Measurements from ENCODE around the gene ZNF777.

The ZNF777 gene

DNA sequence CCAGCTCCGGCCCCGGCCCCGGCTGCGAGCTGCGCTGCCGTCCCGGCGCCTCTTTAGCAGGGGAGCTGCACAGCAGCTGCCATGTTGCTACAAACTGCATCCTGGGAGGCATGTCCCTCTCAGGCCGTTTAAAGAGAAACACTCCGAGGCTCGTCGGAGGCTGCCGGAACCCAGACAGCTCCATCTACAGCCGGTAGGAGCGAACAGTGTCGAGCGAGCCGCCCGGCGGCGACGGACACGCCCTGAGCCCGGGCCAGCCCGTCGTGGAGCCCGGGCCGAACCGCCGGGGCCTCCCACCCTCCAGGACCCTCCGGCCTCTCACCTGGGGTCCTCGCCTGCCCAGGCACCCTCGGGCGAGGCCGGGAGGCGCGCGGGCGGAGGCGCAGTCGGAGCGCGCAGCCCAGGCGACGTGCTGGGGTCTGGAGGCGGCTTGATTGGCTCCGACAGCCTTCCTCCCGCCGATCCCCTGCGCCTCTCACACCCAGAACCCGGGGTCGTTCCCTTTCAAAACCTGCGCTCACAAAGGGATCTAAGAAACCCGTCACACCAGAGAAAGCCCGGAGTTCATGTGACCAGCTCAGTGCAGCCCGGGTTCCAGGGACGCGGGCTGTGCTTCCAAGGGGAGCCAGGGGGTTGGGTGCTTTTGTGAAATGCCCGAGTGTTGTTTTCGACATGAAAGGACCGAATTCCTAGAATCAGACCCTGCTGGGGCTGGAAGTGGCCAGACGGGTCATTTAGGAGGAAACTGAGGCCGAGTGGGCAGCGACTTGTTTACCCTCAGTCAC is at the start of gene ZNF777:
Gene ZNF777 (minus strand): TSS at position 570 of the 785 bp plus-strand sequence. CDS start 5,040 bp downstream, outside the sequence.
- Histone ChIP-seq H3K9me3 (ENCODE audit: insufficient read depth, low read length) (no peaks in the 10 kb centered on the region), H3K4me1 (ENCODE audit: low read length) (peaks cover 18% of the 10 kb centered on the region), H3K9ac (ENCODE audit: low read length) (peak within 1 kb of the TSS; percentile 68), H3K27ac (ENCODE audit: low read length) (peak within 1 kb of the TSS; percentile 14), H2AFZ (ENCODE audit: low read depth, low read length) (peak within 1 kb of the TSS; percentile 93), H3K27me3 (ENCODE audit: low read depth, low read length) (no peaks in the 10 kb centered on the region), H3K36me3 (replicated peaks; ENCODE audit: low read depth, low read length) (peaks cover 4% of the 10 kb centered on the region), H3K79me2 (ENCODE audit: low read length) (peaks cover 38% of the 10 kb centered on the region), H4K20me1 (ENCODE audit: insufficient read depth, low read length) (no peaks in the 10 kb centered on the region; the same call in 1 of the 2 replicates), H3K4me2 (ENCODE audit: low read length) (peak within 1 kb of the TSS; percentile 78), H3K4me3 (ENCODE audit: low read length) (peak within 1 kb of the TSS; percentile 90)
- peak; percentile 48 for TF ChIP-seq CTCF (IDR thresholded peaks at IDR 0.05; ENCODE audit: low read depth, low read length)
- TF ChIP-seq EZH2phosphoT487 (IDR thresholded peaks at IDR 0.05; ENCODE audit: low read depth): no peak

DNA sequence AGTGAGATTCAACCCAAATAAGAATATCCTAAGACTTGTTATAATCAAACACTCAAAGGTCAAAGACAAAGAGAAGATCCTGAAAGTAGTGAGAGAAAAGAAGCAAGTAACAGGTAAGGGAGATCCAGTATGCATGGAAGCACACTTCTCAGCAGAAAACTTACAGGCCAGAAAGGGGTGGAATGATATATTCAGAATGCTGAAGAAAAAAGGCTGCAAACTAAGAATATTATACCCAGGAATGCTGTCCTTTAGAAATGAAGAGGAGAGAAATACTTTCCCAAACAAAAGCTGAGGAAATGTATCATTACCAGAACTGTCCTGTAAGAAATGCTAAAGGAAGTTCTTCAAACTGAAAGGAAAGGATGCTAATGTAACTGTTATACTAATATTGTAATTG is 49.4 kb upstream of the ZNF777 start:
- Histone ChIP-seq H3K9me3 (ENCODE audit: insufficient read depth, low read length) (peaks cover 14% of the 10 kb centered on the region), H3K27me3 (ENCODE audit: low read depth, low read length) (no peaks in the 10 kb centered on the region), H4K20me1 (ENCODE audit: insufficient read depth, low read length) (no peaks in the 10 kb centered on the region), H3K9ac (ENCODE audit: low read length) (no peak overlapping the region), H3K79me2 (ENCODE audit: low read length) (no peaks in the 10 kb centered on the region), H3K4me1 (ENCODE audit: low read length) (no peaks in the 10 kb centered on the region), H3K27ac (ENCODE audit: low read length) (no peak overlapping the region), H2AFZ (ENCODE audit: low read depth, low read length) (no peak overlapping the region), H3K4me2 (ENCODE audit: low read length) (no peak overlapping the region), H3K4me3 (ENCODE audit: low read length) (no peak overlapping the region), H3K36me3 (replicated peaks; ENCODE audit: low read depth, low read length) (no peaks in the 10 kb centered on the region)
- TF ChIP-seq CTCF (IDR thresholded peaks at IDR 0.05; ENCODE audit: low read depth, low read length) (no peak), EZH2phosphoT487 (IDR thresholded peaks at IDR 0.05; ENCODE audit: low read depth) (no peak)

GRCh38 chr7:149509774-149510173 is 48.9 kb upstream of the ZNF777 start:
- Histone ChIP-seq H3K4me1 (ENCODE audit: low read length) (no peaks in the 10 kb centered on the region), H3K27ac (ENCODE audit: low read length) (no peak overlapping the region), H2AFZ (ENCODE audit: low read depth, low read length) (no peak overlapping the region), H3K4me3 (ENCODE audit: low read length) (no peak overlapping the region), H3K4me2 (ENCODE audit: low read length) (no peak overlapping the region), H3K9me3 (ENCODE audit: insufficient read depth, low read length) (peaks cover 15% of the 10 kb centered on the region), H4K20me1 (ENCODE audit: insufficient read depth, low read length) (no peaks in the 10 kb centered on the region), H3K27me3 (ENCODE audit: low read depth, low read length) (no peaks in the 10 kb centered on the region), H3K36me3 (replicated peaks; ENCODE audit: low read depth, low read length) (no peaks in the 10 kb centered on the region), H3K9ac (ENCODE audit: low read length) (no peak overlapping the region), H3K79me2 (ENCODE audit: low read length) (no peaks in the 10 kb centered on the region)
- no peak for TF ChIP-seq EZH2phosphoT487 (IDR thresholded peaks at IDR 0.05; ENCODE audit: low read depth)
- TF ChIP-seq CTCF (IDR thresholded peaks at IDR 0.05; ENCODE audit: low read depth, low read length): no peak

- H3K9me3 ChIP-seq (ENCODE audit: insufficient read depth, low read length): peaks cover 15% of the 10 kb centered on the region
- H3K4me2 ChIP-seq (ENCODE audit: low read length): no peak overlapping the region
- no peak overlapping the region for H2AFZ ChIP-seq (ENCODE audit: low read depth, low read length)
- TF ChIP-seq EZH2phosphoT487 (IDR thresholded peaks at IDR 0.05; ENCODE audit: low read depth) (no peak), CTCF (IDR thresholded peaks at IDR 0.05; ENCODE audit: low read depth, low read length) (no peak)
- H3K36me3 ChIP-seq (replicated peaks; ENCODE audit: low read depth, low read length): no peaks in the 10 kb centered on the region
- no peaks in the 10 kb centered on the region for H4K20me1 ChIP-seq (ENCODE audit: insufficient read depth, low read length)
- H3K4me1 ChIP-seq (ENCODE audit: low read length): no peaks in the 10 kb centered on the region
- no peak overlapping the region for H3K9ac ChIP-seq (ENCODE audit: low read length)
- H3K27me3 ChIP-seq (ENCODE audit: low read depth, low read length): no peaks in the 10 kb centered on the region
- H3K27ac ChIP-seq (ENCODE audit: low read length): no peak overlapping the region
- H3K79me2 ChIP-seq (ENCODE audit: low read length): no peaks in the 10 kb centered on the region
- H3K4me3 ChIP-seq (ENCODE audit: low read length): no peak overlapping the region
These were observed 44.7 kb upstream of the ZNF777 start for GRCh38 chr7:149505551-149505950.

Data from OCI-LY3 (cell line).